Fibroblast of mammary gland (primary cell): ENCODE measurements around the gene PAPPA2.

Experiments
- DNase-seq: peaks from one replicate; pipeline ENCODE4 v3.0.0-alpha.2; 2010; ENCODE audit warnings: low read depth
- H3K4me3 ChIP-seq: 2 replicates; pipeline ENCODE4 v1.5.1; 2011; ENCODE audit warnings: low read depth, mild to moderate bottlenecking, low read length, moderate library complexity; ENCODE audit not compliant: control insufficient read depth
- TF ChIP-seq, protein P1 (sequence below): conservative IDR thresholded peaks from 2 replicates; pipeline ENCODE4 v1.5.1; 2011; ENCODE audit warnings: low read depth, low read length, inconsistent platforms; ENCODE audit not compliant: control insufficient read depth, insufficient read depth

PAPPA2 gene

DNA sequence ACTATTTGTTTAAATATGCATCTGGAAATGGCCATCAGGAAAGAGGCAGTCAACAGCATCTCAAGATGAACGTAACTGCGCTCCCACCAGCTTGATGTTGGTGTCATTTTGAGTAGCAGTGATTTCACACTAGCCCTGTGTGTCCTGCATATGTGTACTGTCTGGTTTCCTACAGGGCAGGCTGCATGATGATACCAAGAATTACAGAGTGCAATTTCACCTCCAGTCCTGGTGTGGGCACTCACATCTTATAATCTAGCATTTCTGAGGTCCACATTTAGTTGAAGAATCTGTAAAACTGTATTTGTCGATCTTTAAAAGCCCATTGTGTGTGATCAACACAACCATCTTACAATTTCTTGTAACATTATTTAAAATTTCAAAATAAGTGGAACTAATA, 336.4 kb downstream of the PAPPA2 start:
- DNase-seq: no peak
- no peak overlapping the region for H3K4me3 ChIP-seq
- TF ChIP-seq, protein P1, sequence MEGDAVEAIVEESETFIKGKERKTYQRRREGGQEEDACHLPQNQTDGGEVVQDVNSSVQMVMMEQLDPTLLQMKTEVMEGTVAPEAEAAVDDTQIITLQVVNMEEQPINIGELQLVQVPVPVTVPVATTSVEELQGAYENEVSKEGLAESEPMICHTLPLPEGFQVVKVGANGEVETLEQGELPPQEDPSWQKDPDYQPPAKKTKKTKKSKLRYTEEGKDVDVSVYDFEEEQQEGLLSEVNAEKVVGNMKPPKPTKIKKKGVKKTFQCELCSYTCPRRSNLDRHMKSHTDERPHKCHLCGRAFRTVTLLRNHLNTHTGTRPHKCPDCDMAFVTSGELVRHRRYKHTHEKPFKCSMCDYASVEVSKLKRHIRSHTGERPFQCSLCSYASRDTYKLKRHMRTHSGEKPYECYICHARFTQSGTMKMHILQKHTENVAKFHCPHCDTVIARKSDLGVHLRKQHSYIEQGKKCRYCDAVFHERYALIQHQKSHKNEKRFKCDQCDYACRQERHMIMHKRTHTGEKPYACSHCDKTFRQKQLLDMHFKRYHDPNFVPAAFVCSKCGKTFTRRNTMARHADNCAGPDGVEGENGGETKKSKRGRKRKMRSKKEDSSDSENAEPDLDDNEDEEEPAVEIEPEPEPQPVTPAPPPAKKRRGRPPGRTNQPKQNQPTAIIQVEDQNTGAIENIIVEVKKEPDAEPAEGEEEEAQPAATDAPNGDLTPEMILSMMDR: no peak

DNA sequence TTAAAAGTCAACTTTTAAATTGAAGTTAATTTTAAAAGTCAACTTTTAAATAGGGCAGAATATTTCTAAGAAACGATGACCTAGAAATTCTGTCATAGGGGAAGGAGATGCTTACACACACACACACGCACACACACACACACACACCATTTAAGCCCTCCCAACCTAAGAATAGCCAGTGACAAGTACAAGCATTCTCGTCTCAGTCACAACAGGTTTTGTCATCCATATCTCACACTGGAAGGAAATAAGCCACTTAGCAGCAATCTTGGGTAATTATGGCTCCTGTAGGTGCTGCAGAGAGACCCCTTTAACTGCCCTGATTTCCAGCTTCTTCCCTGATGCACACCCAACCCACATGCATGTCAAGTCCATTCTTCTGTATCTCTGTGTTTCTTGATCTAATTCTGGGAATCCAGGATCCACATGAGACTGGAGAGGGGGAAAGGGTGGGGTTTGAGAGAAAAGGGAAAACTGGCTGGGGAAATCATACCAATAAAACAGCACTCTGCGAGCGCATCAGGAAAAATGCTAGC, 338.1 kb downstream of the PAPPA2 start:
- DNase-seq: no peak
- TF ChIP-seq, protein P1: no peak

DNA sequence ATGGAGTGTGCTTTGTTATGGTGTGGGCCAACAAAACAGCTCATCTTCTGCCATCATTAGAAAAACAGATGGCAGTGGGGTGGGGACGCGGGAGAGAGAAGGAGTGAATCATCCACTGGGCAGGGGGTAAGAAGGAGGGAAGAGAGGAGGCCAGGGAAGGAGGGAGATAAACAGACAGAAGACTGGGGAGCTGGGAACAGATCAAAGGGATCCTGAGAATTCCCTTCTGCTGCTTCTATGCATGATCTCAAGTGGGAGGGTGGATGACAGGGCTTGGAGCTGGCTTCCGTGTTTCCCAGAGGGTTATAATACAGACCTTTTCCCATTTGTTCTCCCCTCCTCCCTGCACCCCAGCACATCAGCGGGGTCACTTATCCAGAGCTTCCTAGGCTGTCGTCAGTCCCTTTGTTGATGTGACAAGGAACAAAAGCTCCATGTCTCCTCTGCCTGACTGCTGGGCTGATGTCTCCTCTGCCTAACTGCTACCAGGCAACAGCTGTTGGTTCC, 338.6 kb downstream of the PAPPA2 start:
- peak; percentile 72 for DNase-seq
- TF ChIP-seq, protein P1: no peak
- no peak overlapping the region for H3K4me3 ChIP-seq

More for the DNA sequence above, 338.1 kb downstream of the PAPPA2 start:
- no peak overlapping the region for H3K4me3 ChIP-seq

DNA sequence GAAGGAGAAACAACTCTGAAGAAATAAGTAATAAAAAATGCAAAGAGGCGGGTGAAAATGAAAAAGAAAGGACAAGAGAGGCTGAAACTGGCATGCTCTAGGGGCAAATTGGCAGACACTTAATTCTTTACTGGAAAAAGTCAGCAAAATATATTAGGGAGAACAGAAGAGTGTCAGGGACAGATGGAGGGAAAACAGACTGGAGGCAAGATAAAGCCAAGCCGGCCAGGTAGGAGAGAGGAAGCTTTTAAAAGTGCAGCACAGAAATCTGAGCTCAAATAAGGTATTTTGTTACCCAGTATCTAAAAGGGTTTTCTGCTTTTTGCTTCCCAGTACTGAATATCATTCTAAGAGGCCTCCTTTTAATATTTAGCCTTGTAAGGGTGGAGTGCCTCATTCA, 339.3 kb downstream of the PAPPA2 start:
- DNase-seq: no peak
- TF ChIP-seq, protein P1: no peak
- no peak overlapping the region for H3K4me3 ChIP-seq

DNA sequence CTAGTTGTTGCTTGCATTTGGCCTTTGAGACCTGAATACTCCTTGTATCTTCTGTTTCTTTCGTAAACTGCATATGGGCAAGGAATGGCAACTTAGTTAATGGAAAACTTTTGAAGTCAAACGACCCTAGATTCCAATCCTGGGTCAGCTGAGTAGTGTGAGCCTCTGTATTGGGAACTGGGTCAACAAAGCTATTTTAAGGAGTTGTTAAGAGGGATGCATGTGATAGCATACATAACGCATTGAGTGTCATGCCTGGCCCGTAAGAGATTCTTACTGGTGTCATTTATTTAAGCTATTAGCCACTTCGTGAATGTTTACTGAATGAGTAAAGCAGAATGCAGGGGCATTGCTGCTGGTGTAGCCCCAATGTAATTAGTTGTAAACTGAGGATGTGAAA, 340.1 kb downstream of the PAPPA2 start:
- TF ChIP-seq, protein P1: no peak
- no peak overlapping the region for H3K4me3 ChIP-seq
- no peak for DNase-seq

DNA sequence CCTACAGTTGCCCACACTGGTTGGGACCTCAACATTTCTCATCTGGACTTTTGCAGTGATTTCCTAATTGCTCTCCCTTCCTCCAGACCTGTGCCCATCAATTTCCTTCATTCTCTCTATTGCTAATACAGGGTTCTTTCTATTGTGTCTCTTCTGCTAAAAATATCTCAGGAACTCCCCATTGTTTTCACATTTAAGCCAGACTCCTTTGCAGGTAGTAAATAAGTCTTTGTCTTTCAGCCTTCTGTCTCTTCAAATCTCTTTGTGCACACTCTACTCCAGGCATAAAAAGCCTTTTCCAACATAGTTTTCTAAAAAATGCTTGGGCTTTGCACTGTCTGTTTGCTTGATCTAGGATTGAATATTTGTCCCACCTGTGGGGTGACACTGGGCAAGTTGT, 340.6 kb downstream of the PAPPA2 start:
- H3K4me3 ChIP-seq: no peak overlapping the region
- TF ChIP-seq, protein P1: no peak
- DNase-seq: no peak

DNA sequence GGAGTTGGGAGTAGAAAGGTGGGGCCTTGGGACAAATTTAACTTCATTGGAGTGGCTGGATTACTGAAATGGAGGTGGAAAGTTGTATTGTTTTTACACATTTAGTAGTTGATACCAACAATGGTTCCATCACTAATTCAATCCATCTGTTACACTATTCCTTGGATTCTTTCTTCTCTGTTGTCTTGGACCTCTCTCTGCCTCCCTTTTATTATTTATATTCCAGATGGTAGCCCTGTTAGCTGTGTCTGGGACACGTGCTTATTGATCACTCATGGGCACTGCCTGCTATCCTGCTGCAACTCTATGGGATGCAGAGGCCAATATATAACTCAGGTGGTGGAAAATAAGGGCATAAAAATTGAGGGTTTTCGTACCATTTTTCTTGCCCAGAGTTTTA, 346.3 kb downstream of the PAPPA2 start:
- TF ChIP-seq, protein P1: no peak
- no peak overlapping the region for H3K4me3 ChIP-seq
- DNase-seq: no peak
